Smooth muscle cell (in vitro differentiated cells): Measurements from ENCODE around the gene AAR2. TPM values are rescaled to one million over a fixed set of nuclear protein-coding genes. Genes with fewer than 3 reads are reported as not detected.

Experiments
- DNase-seq: peaks from one replicate; lab custom pipeline; 2025; ENCODE audit not compliant: unreplicated experiment; lab: John Stamatoyannopoulos, UW
- H2AFZ ChIP-seq: fragments of 200-600 bp; sonication (generic); 2 replicates; pipeline ENCODE4 v1.6.0; 2016; ENCODE audit warnings: antibody characterized with exemption, low read depth, mild to moderate bottlenecking
- H3F3A ChIP-seq: fragments of 200-600 bp; sonication (generic); 2 replicates; pipeline ENCODE4 v1.6.0; 2017; ENCODE audit warnings: antibody characterized with exemption, low read depth
- H3K27ac ChIP-seq: fragments of 200-600 bp; sonication (generic); 2 replicates; pipeline ENCODE4 v1.5.1; 2016; ENCODE audit warnings: low read depth, mild to moderate bottlenecking
- H3K27me3 ChIP-seq: fragments of 200-600 bp; sonication (generic); 2 replicates; pipeline ENCODE4 v1.6.1; 2016; ENCODE audit warnings: low read depth, mild to moderate bottlenecking
- H3K36me3 ChIP-seq: fragments of 200-600 bp; sonication (generic); 2 replicates; pipeline ENCODE4 v1.5.1; 2016; ENCODE audit warnings: low read depth
- H3K4me1 ChIP-seq: fragments of 200-600 bp; sonication (generic); 2 replicates; pipeline ENCODE4 v1.5.1; 2016; ENCODE audit warnings: low read depth
- H3K4me2 ChIP-seq: fragments of 200-600 bp; sonication (generic); 2 replicates; pipeline ENCODE4 v1.6.0; 2016; ENCODE audit warnings: mild to moderate bottlenecking
- H3K4me3 ChIP-seq: fragments of 200-600 bp; sonication (generic); 2 replicates; pipeline ENCODE4 v1.5.1; 2016; ENCODE audit warnings: mild to moderate bottlenecking
- H3K79me2 ChIP-seq: fragments of 200-600 bp; sonication (generic); 2 replicates; pipeline ENCODE4 v1.6.0; 2016; ENCODE audit warnings: low read depth, mild to moderate bottlenecking
- H3K9ac ChIP-seq: fragments of 200-600 bp; sonication (generic); 2 replicates; pipeline ENCODE4 v1.6.0; 2016; ENCODE audit warnings: low read depth
- H3K9me3 ChIP-seq: fragments of 200-600 bp; sonication (generic); replicated peaks from 2 replicates; pipeline ENCODE4 v1.5.1; 2016; ENCODE audit warnings: low read depth
- H4K20me1 ChIP-seq: fragments of 200-600 bp; sonication (generic); 2 replicates; pipeline ENCODE4 v1.6.0; 2016; ENCODE audit warnings: low read depth
- WGBS: methylation state at CpG from one replicate; pipeline ENCODE4 v1.1.7; 2016; ENCODE audit warnings: low lambda C conversion rate; 5-methylcytosine and 5-hydroxymethylcytosine counted together
- polyA plus RNA-seq: library from polyadenylated mRNA; unstranded; fragments of >200 nt; fragmentation: Nextera tagmentation; extraction: Ambion mirVana; gene quantifications from 2 replicates; pipeline ENCODE4 v1.2.1, GENCODE V29; 2016
- total RNA-seq: library from RNA; depleted of rRNA; stranded (reverse); fragments of >200 nt; gene quantifications from 2 replicates; pipeline ENCODE4 v1.2.3, GENCODE V29; 2014
- TF ChIP-seq, protein P1 (sequence below): fragments of 200-600 bp; sonication (generic); IDR thresholded peaks from 2 replicates; pipeline ENCODE4 v1.5.1; 2017; ENCODE audit warnings: borderline replicate concordance, mild to moderate bottlenecking, antibody characterized with exemption; ENCODE audit not compliant: insufficient read depth, poor library complexity, severe bottlenecking

AAR2 gene
- total and polyA plus RNA-seq, 2 experiments from 2014 or later = 25.9 to 37.5 TPM

DNA sequence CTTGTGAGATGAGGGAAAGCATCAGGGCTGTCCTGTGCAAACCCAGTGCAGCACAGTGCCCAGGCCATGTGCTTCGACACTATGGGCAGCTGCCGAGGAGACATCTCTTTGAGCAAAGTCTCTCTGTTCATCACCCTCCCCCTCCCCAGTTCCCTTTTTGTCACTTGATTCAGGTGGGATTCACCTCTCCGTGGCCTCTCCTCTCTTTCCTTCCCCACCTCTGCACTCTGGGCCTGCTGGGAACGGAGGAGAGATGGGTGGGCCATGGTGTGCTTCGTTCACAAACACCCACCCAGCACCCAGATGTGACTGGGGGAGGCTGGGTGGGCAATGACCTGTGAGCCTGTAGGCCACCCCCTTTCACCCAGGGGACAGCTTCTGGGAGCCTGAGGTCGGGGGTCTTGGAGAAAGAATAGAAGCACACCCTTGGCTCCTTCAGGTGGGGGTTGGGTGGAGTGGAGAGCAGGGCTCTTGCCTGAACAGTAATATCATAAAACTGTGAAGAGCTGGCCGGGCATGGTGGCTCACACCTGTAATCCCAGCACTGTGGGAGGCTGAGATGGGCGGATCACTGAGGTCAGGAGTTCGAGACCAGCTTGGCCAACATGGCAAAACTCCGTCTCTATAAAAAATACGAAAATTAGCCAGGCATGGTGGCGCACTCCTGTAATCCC is 36.4 kb downstream of the AAR2 start:
- Histone ChIP-seq H3K36me3 (no peaks in the 10 kb centered on the region), H3K9ac (no peak overlapping the region), H3F3A (no peaks in the 10 kb centered on the region), H3K4me2 (no peak overlapping the region), H3K79me2 (no peaks in the 10 kb centered on the region), H2AFZ (no peak overlapping the region), H3K4me1 (no peaks in the 10 kb centered on the region), H3K27ac (no peak overlapping the region), H3K27me3 (no peaks in the 10 kb centered on the region), H3K9me3 (no peaks in the 10 kb centered on the region), H4K20me1 (no peaks in the 10 kb centered on the region), H3K4me3 (no peak overlapping the region)
- TF ChIP-seq, protein P1, sequence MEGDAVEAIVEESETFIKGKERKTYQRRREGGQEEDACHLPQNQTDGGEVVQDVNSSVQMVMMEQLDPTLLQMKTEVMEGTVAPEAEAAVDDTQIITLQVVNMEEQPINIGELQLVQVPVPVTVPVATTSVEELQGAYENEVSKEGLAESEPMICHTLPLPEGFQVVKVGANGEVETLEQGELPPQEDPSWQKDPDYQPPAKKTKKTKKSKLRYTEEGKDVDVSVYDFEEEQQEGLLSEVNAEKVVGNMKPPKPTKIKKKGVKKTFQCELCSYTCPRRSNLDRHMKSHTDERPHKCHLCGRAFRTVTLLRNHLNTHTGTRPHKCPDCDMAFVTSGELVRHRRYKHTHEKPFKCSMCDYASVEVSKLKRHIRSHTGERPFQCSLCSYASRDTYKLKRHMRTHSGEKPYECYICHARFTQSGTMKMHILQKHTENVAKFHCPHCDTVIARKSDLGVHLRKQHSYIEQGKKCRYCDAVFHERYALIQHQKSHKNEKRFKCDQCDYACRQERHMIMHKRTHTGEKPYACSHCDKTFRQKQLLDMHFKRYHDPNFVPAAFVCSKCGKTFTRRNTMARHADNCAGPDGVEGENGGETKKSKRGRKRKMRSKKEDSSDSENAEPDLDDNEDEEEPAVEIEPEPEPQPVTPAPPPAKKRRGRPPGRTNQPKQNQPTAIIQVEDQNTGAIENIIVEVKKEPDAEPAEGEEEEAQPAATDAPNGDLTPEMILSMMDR = no peak
- no peak for DNase-seq
- 90% methylated on average over 12 of the region's 12 CpGs for WGBS

DNA sequence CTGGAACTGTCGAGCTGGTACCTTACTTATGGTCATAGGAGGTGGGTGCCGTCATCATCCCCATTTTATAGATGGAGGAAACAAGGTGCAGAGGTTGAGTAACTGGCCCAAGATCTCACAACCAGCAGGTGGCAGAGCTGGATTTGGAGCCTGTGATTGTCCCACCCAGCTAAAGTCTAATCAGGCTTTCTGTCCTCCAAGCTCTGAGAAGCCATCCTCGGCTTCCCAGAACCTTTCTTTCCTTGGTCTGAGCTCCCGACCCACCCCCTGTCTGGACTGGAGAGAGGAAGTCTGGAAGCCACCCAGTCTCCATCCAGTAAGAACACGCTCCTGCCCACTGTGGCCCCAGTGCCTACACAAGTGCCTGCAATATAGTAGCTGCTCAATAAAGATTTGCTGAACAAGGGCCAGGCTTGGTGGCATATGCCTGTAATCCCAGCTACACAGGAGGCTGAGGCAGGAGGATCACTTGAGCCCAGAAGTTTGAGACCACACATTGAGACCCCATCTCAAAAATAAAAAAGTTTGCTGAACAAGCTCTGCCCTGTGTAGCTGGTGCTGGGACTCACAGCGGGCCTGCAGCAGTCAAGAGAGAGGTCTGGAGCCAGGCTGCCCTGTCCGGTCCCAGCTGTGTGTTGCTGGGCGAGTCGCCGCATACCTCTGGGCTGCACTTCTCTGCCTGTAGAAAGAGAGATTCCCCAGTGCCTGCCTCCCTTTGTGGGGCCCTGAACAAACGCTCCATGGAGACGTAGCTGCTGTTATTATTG is 37.3 kb downstream of the AAR2 start:
- H3K27ac ChIP-seq = no peak overlapping the region
- H3K9ac ChIP-seq = no peak overlapping the region
- no peaks in the 10 kb centered on the region for H3K27me3 ChIP-seq
- H3K79me2 ChIP-seq = no peaks in the 10 kb centered on the region
- H3K9me3 ChIP-seq = no peaks in the 10 kb centered on the region
- H3K4me3 ChIP-seq = no peak overlapping the region
- TF ChIP-seq, protein P1 = no peak
- H3K36me3 ChIP-seq = no peaks in the 10 kb centered on the region
- no peak for DNase-seq
- H3K4me1 ChIP-seq = no peaks in the 10 kb centered on the region
- WGBS = 89% methylated on average over 12 of the region's 12 CpGs
- no peaks in the 10 kb centered on the region for H3F3A ChIP-seq
- no peak overlapping the region for H2AFZ ChIP-seq
- no peak overlapping the region for H3K4me2 ChIP-seq
- no peaks in the 10 kb centered on the region for H4K20me1 ChIP-seq

DNA sequence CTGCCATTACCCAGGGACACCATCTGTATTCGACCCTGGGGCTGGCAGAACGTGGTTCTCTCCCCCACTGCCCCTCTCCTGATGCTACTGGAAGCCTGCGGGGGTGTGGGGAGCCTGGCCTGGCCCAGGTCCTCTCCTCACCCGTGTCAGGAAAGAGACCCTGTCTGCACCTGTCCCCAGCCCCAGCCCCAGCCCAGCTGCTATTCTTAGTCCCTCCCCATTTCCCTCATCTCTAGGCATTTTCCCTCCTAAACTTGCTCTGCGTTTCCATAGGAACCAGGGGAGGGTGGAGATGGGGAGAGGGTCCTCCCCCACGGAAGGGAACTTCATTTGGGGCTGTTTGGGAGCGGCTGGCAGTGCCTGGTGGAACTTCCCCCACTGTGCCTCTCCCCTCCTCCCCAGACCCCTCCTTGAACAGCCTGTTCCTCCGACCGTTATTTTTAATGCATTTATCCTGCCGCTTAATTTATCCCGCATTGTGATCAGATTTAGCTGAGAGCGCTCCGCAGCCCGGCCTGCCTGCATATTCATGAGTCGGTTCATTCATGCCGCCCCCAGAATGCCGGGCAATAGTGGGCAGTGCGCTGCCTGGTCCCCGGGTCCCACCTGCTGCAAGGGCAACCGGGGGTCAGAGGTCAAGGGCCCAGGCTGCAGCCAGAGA is 38.0 kb downstream of the AAR2 start:
- WGBS = 81% methylated on average over 20 of the region's 20 CpGs
- no peaks in the 10 kb centered on the region for H3K36me3 ChIP-seq
- TF ChIP-seq, protein P1 = no peak
- H3K4me2 ChIP-seq = no peak overlapping the region
- H3K27ac ChIP-seq = no peak overlapping the region
- no peak for DNase-seq
- H2AFZ ChIP-seq = no peak overlapping the region
- no peaks in the 10 kb centered on the region for H3K27me3 ChIP-seq
- H4K20me1 ChIP-seq = no peaks in the 10 kb centered on the region
- no peaks in the 10 kb centered on the region for H3K4me1 ChIP-seq
- no peaks in the 10 kb centered on the region for H3K79me2 ChIP-seq
- H3K9me3 ChIP-seq = no peaks in the 10 kb centered on the region
- H3F3A ChIP-seq = no peaks in the 10 kb centered on the region
- no peak overlapping the region for H3K4me3 ChIP-seq
- no peak overlapping the region for H3K9ac ChIP-seq
